ENCODE measurements around the gene RPL13. TPM values are rescaled to one million over a fixed set of nuclear protein-coding genes. Genes with fewer than 3 reads are reported as not detected.

Gene RPL13
- total RNA-seq, 3 donors from 2014 or later: 1,693 to 1,792 (median 1,717) TPM

- Histone ChIP-seq H3K36me3 (ENCODE audit: low read depth) (no peaks in the 10 kb centered on the region), H3K9me3 (no peaks in the 10 kb centered on the region), H3K4me3 (no peak within 1 kb of the TSS), H3K4me1 (ENCODE audit: low read depth) (no peaks in the 10 kb centered on the region)
- TF ChIP-seq, protein P1, sequence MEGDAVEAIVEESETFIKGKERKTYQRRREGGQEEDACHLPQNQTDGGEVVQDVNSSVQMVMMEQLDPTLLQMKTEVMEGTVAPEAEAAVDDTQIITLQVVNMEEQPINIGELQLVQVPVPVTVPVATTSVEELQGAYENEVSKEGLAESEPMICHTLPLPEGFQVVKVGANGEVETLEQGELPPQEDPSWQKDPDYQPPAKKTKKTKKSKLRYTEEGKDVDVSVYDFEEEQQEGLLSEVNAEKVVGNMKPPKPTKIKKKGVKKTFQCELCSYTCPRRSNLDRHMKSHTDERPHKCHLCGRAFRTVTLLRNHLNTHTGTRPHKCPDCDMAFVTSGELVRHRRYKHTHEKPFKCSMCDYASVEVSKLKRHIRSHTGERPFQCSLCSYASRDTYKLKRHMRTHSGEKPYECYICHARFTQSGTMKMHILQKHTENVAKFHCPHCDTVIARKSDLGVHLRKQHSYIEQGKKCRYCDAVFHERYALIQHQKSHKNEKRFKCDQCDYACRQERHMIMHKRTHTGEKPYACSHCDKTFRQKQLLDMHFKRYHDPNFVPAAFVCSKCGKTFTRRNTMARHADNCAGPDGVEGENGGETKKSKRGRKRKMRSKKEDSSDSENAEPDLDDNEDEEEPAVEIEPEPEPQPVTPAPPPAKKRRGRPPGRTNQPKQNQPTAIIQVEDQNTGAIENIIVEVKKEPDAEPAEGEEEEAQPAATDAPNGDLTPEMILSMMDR (IDR thresholded peaks at IDR 0.05): no peak
- ATAC-seq: peak; percentile 54
- no peak for DNase-seq
- intact Hi-C loops (cut with DNase I, micrococcal nuclease): no loop called here
Observed at GRCh38 chr16:89613231-89613953, 52.9 kb downstream of the RPL13 start, which contains the start of gene DPEP1. Gene DPEP1, plus strand, starts transcription at chr16:89613642. Its CDS starts 16,769 bp downstream, at chr16:89630411.

DNA sequence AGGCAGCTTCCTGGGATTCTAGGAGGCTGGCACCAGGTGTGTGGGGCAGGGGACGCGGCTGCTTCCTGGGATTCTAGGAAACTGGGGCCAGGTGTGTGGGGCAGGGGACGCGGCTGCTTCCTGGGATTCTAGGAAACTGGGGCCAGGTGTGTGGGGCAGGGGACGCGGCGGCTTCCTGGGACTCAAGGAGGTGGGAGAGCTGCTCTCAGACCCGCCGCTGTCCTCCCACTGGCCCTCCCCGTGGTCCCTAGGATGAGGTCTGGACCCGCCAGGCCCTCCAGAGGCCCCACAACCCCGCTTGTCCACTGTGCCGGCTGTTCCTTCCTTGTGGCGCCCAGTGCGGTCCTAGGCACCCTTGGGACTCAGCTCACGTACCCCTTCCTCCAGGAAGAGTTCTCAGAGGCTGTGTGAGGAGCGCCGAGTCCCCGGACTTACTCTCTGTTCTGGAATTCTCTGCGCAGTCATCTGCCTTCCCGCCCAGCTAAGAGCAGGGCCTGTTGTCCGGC lies 53.5 kb downstream of the RPL13 start:
- Histone ChIP-seq H3K4me1 (ENCODE audit: low read depth) (no peaks in the 10 kb centered on the region), H3K36me3 (ENCODE audit: low read depth) (no peaks in the 10 kb centered on the region), H3K4me3 (no peak overlapping the region), H3K9me3 (no peaks in the 10 kb centered on the region)
- TF ChIP-seq, protein P1 (IDR thresholded peaks at IDR 0.05): no peak
- ATAC-seq: no peak
- intact Hi-C loops (cut with DNase I, micrococcal nuclease): no loop called here
- DNase-seq: no peak

Other genes with a start within 250 kb of the RPL13 start
- 100 to 1,000 TPM; 125 to 127 (median 127) TPM for gene ANKRD11, start 70.1 kb upstream of the RPL13 start, total RNA-seq
- 100 to 1,000 TPM; 112 to 137 (median 121) TPM for gene SPG7, start 52.3 kb upstream of the RPL13 start, total RNA-seq
- gene CPNE7, start 15.1 kb downstream of the RPL13 start, total RNA-seq: 1 to 10 TPM in 1 of 3 donors, under 1 TPM in 2; 0.72 to 2.0 (median 0.79) TPM
- gene DPEP1, start 53.0 kb downstream of the RPL13 start, total RNA-seq: 1 to 10 TPM in 1 of 3 donors, under 1 TPM in 1, not detected in 1; 0.28 to 2.0 TPM
- 100 to 1,000 TPM; 104 to 163 (median 108) TPM for gene CHMP1A, start 97.0 kb downstream of the RPL13 start, total RNA-seq
- 10 to 100 TPM in 2 of 3 donors, 1 to 10 TPM in 1; 8.0 to 11.0 (median 10.7) TPM for gene SPATA33, start 97.2 kb downstream of the RPL13 start, total RNA-seq
- gene CDK10, start 126.0 kb downstream of the RPL13 start, total RNA-seq: 100 to 1,000 TPM in 1 of 3 donors, 10 to 100 TPM in 2; 90.8 to 163 (median 94.5) TPM
- 10 to 100 TPM; 12.5 to 21.7 (median 14.4) TPM for gene SPATA2L, start 141.0 kb downstream of the RPL13 start, total RNA-seq
- gene VPS9D1, start 160.2 kb downstream of the RPL13 start, total RNA-seq: 10 to 100 TPM; 15.3 to 20.6 (median 16.4) TPM
- gene ZNF276, start 160.9 kb downstream of the RPL13 start, total RNA-seq: 10 to 100 TPM; 30.5 to 50.4 (median 31.6) TPM